Glomerular endothelial cell (primary cell): ENCODE data around the gene LYRM1. TPM values are rescaled to one million over a fixed set of nuclear protein-coding genes. Genes with fewer than 3 reads are reported as not detected.
"Not testable (repeated sequence)": the region's sequence is repeated elsewhere in the genome, so short reads cannot be mapped to it uniquely, and the experiment has no call there.

Source experiments
- DNase-seq: peaks from one replicate; pipeline ENCODE4 v3.0.0-alpha.2; 2011; ENCODE audit warnings: low read depth, low spot score; ENCODE audit errors: extremely low read depth
- total RNA-seq: library from RNA; depleted of rRNA; stranded (reverse); fragments of >200 nt; gene quantifications from 2 replicates; pipeline ENCODE4 v1.2.3, GENCODE V29; 2015

Gene LYRM1
- 40.8 and 83.5 TPM in 2 replicates for total RNA-seq

- peak; percentile 95 for DNase-seq
Measured at GRCh38 chr16:20900299-20901067, at the start of gene LYRM1, which contains the start of gene DCUN1D3. LYRM1 (plus strand) TSS chr16:20900771; CDS start chr16:20915556, 14,785 bp downstream. DCUN1D3 (minus strand) TSS chr16:20900358; CDS start chr16:20862538, 37,820 bp downstream.

- DNase-seq = no peak
Measured at GRCh38 chr16:20850981-20851380, 49.6 kb upstream of the LYRM1 start.

- DNase-seq = no peak
Measured at GRCh38 chr16:20851601-20852000, 49.0 kb upstream of the LYRM1 start.

GRCh38 chr16:20853143-20853542, 47.4 kb upstream of the LYRM1 start:
- no peak for DNase-seq

- no peak for DNase-seq
Measured at GRCh38 chr16:20853981-20854620, 46.5 kb upstream of the LYRM1 start.

- DNase-seq = no peak
Measured at GRCh38 chr16:20854963-20855362, 45.6 kb upstream of the LYRM1 start.

- DNase-seq = no peak
Measured at GRCh38 chr16:20857281-20857680, 43.3 kb upstream of the LYRM1 start.

- no peak for DNase-seq
Measured at GRCh38 chr16:20859229-20859628, 41.3 kb upstream of the LYRM1 start.

GRCh38 chr16:20859699-20860098, 40.9 kb upstream of the LYRM1 start:
- DNase-seq = no peak

- DNase-seq = no peak
Measured at GRCh38 chr16:20860361-20860760, 40.2 kb upstream of the LYRM1 start.

GRCh38 chr16:20860995-20861394, 39.6 kb upstream of the LYRM1 start:
- DNase-seq = not testable (repeated sequence)

- DNase-seq = no peak
Measured at GRCh38 chr16:20862162-20862960, 38.2 kb upstream of the LYRM1 start.

- DNase-seq = not testable (repeated sequence)
Measured at GRCh38 chr16:20864376-20864775, 36.2 kb upstream of the LYRM1 start.

- no peak for DNase-seq
Measured at GRCh38 chr16:20865420-20866131, 35.0 kb upstream of the LYRM1 start.

GRCh38 chr16:20866145-20866772, 34.3 kb upstream of the LYRM1 start:
- DNase-seq = peak; percentile 68

- no peak for DNase-seq
Measured at GRCh38 chr16:20866801-20867200, 33.8 kb upstream of the LYRM1 start.

GRCh38 chr16:20867585-20867984, 33.0 kb upstream of the LYRM1 start:
- no peak for DNase-seq

GRCh38 chr16:20868890-20869289, 31.7 kb upstream of the LYRM1 start:
- DNase-seq = no peak

- DNase-seq = no peak
Measured at GRCh38 chr16:20870122-20870820, 30.3 kb upstream of the LYRM1 start.

- DNase-seq = no peak
Measured at GRCh38 chr16:20871258-20871657, 29.3 kb upstream of the LYRM1 start.
